Peyer's patch (tissue), 4 donors: Measurements from ENCODE around the gene RBM39. TPM values are rescaled to one million over a fixed set of nuclear protein-coding genes. Genes with fewer than 3 reads are reported as not detected.
"Not testable (repeated sequence)": the region's sequence is repeated elsewhere in the genome, so short reads cannot be mapped to it uniquely, and the experiment has no call there.

Experiments used
- DNase-seq, 3 donors: peaks; one replicate each; pipeline ENCODE4 v3.0.0-alpha.2; 2017 to 2019
- H3K27ac ChIP-seq, 4 donors: fragments of 200-600 bp; sonication (generic); one replicate each; pipeline ENCODE4 v1.5.1; 2016 to 2019
- H3K27me3 ChIP-seq, 2 donors: fragments of 200-600 bp; sonication (generic); one replicate each; pipeline ENCODE4 v1.5.1; 2019
- H3K36me3 ChIP-seq, 3 donors: fragments of 200-600 bp; sonication (generic); one replicate each; pipeline ENCODE4 v1.5.1; 2016 to 2019
- H3K4me1 ChIP-seq, 4 donors: fragments of 200-600 bp; sonication (generic); one replicate each; pipeline ENCODE4 v1.5.1; 2016 to 2019
- H3K4me3 ChIP-seq, 4 donors: fragments of 200-600 bp; sonication (generic); 1 replicate in 3 of 4; 2 replicates in 1 of 4; pipeline ENCODE4 v1.5.1; 2016 to 2019; ENCODE audit warnings: mild to moderate bottlenecking in 1 of 4
- H3K9me3 ChIP-seq, 4 donors: fragments of 200-600 bp; sonication (generic); one replicate each; pipeline ENCODE4 v1.5.1; 2016 to 2019; ENCODE audit warnings: mild to moderate bottlenecking in 1 of 4
- POLR2A ChIP-seq, 2 donors: fragments of 450-650 bp; IDR thresholded peaks; one replicate each; pipeline ENCODE4 v1.5.1; 2017; ENCODE audit warnings: antibody characterized with exemption in 2 of 2, mild to moderate bottlenecking in 2 of 2, moderate library complexity in 2 of 2
- total RNA-seq, 4 donors: library from RNA; depleted of rRNA; stranded (reverse); fragments of >200 nt; gene quantifications; one replicate each; pipeline ENCODE4 v1.1.0, GENCODE V29; 2016
- TF ChIP-seq, protein P1 (sequence below), 6 experiments: fragments of 450-650 bp in 4 of 6; fragments of 200-600 bp in 2 of 6; sonication (generic) in 1 of 6; IDR thresholded peaks; one replicate each; pipeline ENCODE4 v1.5.1; 2017 to 2019; ENCODE audit warnings: antibody characterized with exemption in 6 of 6, mild to moderate bottlenecking in 3 of 6, moderate library complexity in 1 of 6

RBM39 gene
- total RNA-seq, 4 donors from 2014 or later = 347 to 1,133 (median 466) TPM

- Histone ChIP-seq H3K36me3 (peaks cover 0 to 46% (median 0%) of the 10 kb centered on the region in 3 donors), H3K27ac (no peak overlapping the region), H3K9me3 (no peaks in the 10 kb centered on the region), H3K4me3 (no peak overlapping the region), H3K4me1 (peaks cover 0 to 13% (median 2%) of the 10 kb centered on the region in 4 donors), H3K27me3 (no peaks in the 10 kb centered on the region)
- TF ChIP-seq, protein P1, sequence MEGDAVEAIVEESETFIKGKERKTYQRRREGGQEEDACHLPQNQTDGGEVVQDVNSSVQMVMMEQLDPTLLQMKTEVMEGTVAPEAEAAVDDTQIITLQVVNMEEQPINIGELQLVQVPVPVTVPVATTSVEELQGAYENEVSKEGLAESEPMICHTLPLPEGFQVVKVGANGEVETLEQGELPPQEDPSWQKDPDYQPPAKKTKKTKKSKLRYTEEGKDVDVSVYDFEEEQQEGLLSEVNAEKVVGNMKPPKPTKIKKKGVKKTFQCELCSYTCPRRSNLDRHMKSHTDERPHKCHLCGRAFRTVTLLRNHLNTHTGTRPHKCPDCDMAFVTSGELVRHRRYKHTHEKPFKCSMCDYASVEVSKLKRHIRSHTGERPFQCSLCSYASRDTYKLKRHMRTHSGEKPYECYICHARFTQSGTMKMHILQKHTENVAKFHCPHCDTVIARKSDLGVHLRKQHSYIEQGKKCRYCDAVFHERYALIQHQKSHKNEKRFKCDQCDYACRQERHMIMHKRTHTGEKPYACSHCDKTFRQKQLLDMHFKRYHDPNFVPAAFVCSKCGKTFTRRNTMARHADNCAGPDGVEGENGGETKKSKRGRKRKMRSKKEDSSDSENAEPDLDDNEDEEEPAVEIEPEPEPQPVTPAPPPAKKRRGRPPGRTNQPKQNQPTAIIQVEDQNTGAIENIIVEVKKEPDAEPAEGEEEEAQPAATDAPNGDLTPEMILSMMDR (IDR thresholded peaks at IDR 0.05) = no peak
- TF ChIP-seq POLR2A (IDR thresholded peaks at IDR 0.05) = no peak
- no peak for DNase-seq
These were observed 46.8 kb downstream of the RBM39 start for GRCh38 chr20:35695245-35695749.

DNA sequence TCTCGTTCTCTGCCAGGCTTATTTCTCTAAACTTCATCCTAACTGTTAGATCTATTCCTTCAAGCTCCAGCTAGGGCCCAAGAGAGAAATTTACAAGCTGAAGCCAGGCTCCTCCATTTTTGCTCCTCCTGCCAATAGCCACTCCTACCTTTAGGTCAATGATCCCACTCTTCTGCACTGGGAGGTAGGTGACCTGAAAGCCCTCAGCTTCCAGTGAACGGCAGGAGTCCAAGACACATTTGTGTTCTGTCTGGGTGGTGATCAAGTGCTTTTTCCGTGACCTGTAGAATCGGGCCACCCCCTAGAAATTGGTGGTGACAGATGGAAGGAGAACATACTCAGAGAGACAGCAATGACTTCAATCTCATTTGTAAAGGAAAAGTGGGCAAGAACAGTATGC is 51.8 kb downstream of the RBM39 start:
- Histone ChIP-seq H3K36me3 (peaks cover 0 to 71% (median 0%) of the 10 kb centered on the region in 3 donors), H3K27me3 (no peaks in the 10 kb centered on the region), H3K4me1 (no peaks in the 10 kb centered on the region), H3K4me3 (no peak overlapping the region), H3K27ac (no peak overlapping the region), H3K9me3 (no peaks in the 10 kb centered on the region)
- TF ChIP-seq, protein P1 (IDR thresholded peaks at IDR 0.05) = no peak
- TF ChIP-seq POLR2A (IDR thresholded peaks at IDR 0.05) = no peak
- DNase-seq = no peak

GRCh38 chr20:35686872-35687271 is 55.2 kb downstream of the RBM39 start:
- not testable (repeated sequence) for DNase-seq, H3K4me1 ChIP-seq, H3K27ac ChIP-seq, H3K4me3 ChIP-seq, H3K27me3 ChIP-seq, H3K9me3 ChIP-seq
- H3K36me3 ChIP-seq = peaks cover 0 to 48% (median 0%) of the 10 kb centered on the region in 3 donors
- TF ChIP-seq, protein P1 (IDR thresholded peaks at IDR 0.05) = peak in 1 of 6 experiments; percentile 7

GRCh38 chr20:35685368-35685767 is 56.7 kb downstream of the RBM39 start:
- not testable (repeated sequence) for H3K4me3 ChIP-seq, H3K9me3 ChIP-seq, DNase-seq, H3K27me3 ChIP-seq, H3K27ac ChIP-seq, H3K4me1 ChIP-seq
- peaks cover 0 to 47% (median 0%) of the 10 kb centered on the region in 3 donors for H3K36me3 ChIP-seq

DNA sequence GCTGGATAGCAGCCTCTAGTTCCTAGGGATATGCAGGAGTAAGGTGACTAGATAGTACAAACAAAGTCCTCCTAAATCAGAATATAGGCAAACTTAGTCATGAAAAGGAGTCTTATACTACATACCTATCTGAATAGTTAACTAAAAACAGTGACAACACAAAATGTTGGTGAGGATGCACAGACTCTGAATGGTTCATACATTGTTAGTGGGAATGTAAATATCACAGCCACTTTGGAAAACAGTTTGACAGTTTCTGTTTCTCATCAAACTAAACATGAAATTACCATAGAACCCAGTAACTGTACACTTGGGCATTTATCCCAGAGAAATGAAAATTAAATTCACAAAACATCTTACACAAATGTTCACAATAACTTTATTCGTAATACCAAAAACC is 60.1 kb downstream of the RBM39 start:
- Histone ChIP-seq H3K27ac (no peak overlapping the region), H3K9me3 (no peaks in the 10 kb centered on the region), H3K36me3 (peaks cover 0 to 30% (median 0%) of the 10 kb centered on the region in 3 donors), H3K4me3 (no peak overlapping the region), H3K4me1 (no peaks in the 10 kb centered on the region), H3K27me3 (no peaks in the 10 kb centered on the region)
- DNase-seq = no peak
- TF ChIP-seq, protein P1 (IDR thresholded peaks at IDR 0.05) = no peak
- no peak for TF ChIP-seq POLR2A (IDR thresholded peaks at IDR 0.05)

- no peak for DNase-seq
- H3K9me3 ChIP-seq = no peaks in the 10 kb centered on the region
- no peaks in the 10 kb centered on the region for H3K27me3 ChIP-seq
- TF ChIP-seq, protein P1 (IDR thresholded peaks at IDR 0.05) = no peak
- no peak for TF ChIP-seq POLR2A (IDR thresholded peaks at IDR 0.05)
- no peak overlapping the region for H3K27ac ChIP-seq
- H3K4me3 ChIP-seq = no peak overlapping the region
- H3K4me1 ChIP-seq = no peaks in the 10 kb centered on the region
- peaks cover 0 to 25% (median 0%) of the 10 kb centered on the region in 3 donors for H3K36me3 ChIP-seq
These were observed 61.4 kb downstream of the RBM39 start for GRCh38 chr20:35680452-35681183.
